ENCODE results near the gene GJA4.

Gene GJA4

DNA sequence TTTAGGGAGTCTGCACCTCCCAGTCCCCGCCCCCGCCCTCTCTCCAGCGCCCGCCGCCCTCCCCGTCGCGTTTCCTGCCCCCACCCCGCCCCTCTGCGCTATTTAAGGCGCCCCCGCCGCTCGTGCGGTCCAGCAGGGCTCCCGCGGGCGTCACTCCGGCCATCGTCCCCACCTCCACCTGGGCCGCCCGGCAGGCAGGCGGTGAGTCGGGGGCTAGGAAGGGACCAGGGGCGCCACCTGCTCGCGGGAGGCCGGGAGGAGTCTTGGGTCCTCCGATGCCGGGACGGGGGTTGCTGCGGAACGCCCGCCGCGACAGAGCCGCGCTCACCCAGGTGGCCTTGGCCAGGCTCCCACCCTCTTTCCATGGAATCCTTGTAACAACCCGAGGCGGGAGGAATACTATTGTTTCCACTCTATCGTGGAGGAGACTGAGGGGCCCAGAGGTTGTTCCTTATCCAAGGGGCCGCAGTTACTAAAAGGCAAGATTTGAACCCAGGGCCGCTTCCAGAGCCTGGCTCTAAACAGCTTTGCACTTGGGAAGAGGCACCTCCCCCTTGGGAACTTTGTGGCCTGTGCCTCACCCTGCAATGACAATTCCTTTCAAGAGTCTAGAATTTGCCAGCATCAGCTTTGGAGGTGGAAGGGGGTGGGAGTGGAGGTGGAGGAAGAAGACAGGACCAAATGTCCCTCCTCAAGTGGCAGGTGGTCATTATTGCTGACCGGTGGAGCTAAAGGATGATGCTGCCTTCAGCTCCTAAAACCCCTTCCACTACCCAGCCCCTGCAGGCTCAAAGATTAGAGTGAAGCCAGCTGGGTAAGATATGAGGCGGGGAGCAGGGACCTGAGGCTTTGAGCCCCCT is at the start of gene GJA4:
TSS of gene GJA4 (plus strand) at position 132 of the 860 bp plus-strand sequence. CDS start 1,215 bp downstream, outside the sequence.
- no peak for DNase-seq (ENCODE audit: low read depth)

DNA sequence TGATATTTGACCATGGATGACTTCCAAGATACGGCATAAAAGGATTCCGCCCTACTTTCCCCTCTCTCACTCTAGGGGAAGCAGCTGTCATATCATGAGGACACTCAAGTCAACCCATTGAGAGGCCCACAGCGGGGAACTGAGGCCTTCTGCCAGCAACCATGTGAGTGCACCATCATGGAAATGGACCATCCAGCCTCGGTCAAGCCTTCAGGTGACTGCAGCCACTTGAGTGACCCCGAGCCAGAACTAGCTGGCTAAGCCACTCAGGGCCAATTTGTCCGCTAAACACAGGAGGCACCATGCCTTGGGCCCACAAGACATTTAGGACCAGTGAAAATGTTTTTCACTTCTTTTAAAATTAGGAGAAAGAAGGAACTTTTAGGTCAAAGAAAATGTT is 49.0 kb upstream of the GJA4 start:
- no peak for DNase-seq (ENCODE audit: low read depth)

DNA sequence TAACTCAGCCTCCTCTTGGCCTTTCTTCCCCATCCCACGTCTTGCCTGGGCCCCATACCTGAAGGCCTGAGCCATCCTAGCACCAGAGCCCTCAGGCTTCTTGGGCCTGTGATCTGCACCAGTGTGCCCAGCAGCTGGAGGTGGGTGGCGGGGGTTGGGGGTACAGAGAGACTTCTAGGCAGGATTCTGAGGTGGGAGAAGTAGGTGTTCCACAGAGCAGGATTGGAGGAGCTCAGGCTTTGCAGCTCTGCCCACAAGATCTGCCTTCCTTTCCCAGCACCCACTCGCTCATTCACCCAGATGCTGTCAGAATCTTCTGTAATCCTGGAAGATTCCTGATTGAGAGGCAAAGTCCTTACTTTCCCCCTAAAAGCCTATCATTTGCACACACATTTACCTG is 47.9 kb upstream of the GJA4 start:
- no peak for DNase-seq (ENCODE audit: low read depth)

DNA sequence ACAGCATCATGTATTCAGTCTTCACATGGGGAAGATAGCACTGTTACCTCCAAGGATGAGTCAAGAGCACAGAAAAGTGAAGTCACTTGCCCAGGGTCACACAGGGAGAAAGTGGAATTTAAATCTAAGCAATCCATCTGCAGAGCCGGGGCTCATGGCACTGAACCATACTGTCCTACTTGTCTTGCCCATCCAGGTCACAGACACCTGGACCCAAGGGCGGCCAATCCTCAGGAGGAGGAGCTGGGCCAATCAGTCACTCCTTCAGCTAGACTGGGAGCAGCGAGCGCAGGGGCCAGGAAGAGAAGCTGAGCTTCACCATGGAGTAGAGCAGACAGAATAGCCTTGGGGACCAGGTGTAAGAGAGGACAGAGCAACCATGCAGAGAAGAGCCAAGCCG is 47.1 kb upstream of the GJA4 start:
- no peak for DNase-seq (ENCODE audit: low read depth)

DNA sequence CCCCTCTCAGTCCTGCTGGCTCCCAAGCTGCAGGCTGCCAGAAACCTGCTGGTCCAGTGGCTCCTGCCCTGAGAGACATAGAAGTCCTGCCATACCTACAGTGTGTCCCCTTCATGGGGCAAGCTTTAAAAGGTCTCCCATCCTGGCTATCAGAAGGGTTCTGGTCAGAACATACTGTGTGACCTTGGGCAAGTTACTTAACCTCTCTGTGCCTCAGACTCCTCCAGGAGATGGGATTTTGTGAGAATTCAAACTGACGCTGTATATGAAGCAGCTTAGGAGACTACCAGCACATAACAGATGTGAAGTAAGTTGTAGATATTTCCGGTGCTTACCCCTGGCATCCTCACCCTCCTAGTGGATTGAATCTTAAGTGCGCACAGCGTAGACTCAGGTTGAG is 46.7 kb upstream of the GJA4 start:
- no peak for DNase-seq (ENCODE audit: low read depth)

DNA sequence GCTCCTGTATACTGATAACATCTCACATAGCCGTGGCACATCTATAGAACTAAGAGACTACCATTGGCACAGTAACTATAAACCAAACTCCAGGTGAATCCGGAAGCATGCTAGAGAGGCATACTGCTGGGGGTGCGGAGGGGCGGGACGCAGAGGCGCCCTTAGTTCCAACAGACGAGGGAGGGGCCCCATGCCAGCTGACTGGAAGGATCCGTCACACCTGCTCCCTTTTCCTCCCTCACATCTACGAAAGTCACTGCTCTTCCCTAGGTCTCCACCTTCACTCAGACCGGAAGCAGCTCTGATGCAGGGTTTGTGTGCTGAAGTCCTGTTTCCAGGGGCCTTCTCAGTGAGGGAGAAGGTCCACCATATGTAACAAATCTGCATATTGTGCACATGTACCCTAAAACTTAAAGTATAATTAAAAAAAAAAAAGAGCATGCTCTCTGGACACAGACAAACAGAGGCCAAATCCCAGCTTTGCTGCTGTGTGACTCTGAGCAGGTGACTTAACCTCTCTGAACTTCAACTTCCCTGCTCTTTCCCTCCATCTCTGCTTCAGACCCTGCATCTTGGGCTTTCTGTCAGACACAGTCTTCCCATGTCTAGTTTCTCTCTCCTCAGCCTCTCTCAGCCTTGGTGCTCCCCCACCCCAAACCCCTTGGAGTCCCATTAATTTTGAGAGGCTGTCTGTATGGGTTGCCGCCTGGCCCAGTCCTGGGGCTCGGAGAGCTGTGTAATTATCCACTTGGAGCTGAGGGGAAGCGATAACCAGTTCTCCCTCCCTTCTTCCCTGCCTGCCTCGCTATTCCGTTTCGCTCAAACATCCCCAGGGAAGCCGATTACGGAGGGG is 45.8 kb upstream of the GJA4 start:
- DNase-seq (ENCODE audit: low read depth) = no peak

DNA sequence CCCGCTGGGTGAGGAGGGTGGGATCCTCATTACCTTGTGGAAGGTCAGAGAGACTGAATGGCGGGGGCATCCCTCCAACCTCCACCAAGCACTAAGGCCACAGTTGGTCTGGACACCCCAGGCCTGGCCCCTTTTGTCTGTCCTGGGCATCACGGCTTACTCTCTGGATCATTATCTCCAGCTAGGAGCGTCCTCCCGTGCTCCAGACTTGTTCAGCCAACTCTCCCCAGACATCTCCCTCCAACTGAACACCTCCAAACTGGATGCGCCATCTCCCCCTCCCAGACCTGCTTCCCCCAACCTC is 45.2 kb upstream of the GJA4 start:
- DNase-seq (ENCODE audit: low read depth) = no peak

DNA sequence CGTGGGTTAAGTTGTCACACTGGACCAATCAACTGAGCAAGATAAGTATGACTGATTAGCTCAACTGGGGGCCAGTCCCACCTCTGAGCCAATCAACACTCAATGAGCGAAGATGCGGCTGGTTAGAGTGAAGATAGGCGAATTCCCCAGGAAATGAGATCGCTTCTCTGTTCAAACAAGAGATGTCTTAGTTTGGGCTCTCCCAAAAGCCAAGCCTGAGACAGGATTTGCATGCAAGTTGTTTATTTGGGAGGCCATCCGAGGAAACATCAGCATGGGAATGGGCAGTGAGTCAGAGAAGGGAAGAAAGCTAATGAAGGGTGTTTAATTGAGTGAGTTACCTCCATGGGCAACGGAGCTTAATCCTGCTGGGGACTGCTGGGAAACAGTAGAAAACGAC is 42.8 kb upstream of the GJA4 start:
- DNase-seq (ENCODE audit: low read depth) = no peak

DNA sequence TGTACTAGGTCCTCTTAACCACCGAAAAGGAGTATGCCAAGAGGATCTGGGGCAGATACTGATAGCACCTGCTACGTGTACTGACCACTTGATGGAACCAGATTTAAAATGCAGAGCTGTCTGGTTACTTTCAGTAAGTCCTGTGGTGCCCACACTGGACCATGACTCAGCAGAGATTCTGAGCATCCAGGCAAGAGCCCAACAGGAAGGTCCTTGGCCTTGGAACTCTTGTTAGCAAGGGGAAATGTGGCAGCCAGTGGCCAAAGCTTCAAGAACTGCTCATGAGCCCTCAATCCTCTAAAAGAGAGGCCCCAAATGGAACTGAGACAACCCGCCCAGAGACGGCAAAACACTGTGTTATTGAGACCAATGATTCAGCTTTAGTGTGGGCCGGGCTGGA is 42.2 kb upstream of the GJA4 start:
- DNase-seq (ENCODE audit: low read depth) = no peak

DNA sequence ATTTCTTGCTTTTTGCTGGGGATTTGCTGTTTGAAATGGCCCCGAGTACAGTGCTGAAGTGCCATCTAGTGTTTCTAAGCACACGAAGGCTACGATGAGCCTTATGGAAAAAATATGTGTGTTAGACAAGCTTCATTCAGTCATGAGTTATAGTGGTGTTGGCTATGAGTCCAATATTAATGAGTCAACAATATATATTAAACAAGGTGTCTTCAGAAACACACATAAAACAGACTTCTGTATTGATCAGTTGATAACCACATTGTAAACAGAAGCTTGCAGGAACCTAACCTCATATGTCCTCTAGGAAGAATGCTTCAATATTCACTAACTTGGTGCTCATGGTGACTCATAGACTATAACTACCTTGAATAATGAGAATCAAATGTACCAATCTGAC is 39.6 kb upstream of the GJA4 start:
- DNase-seq (ENCODE audit: low read depth) = no peak

DNA sequence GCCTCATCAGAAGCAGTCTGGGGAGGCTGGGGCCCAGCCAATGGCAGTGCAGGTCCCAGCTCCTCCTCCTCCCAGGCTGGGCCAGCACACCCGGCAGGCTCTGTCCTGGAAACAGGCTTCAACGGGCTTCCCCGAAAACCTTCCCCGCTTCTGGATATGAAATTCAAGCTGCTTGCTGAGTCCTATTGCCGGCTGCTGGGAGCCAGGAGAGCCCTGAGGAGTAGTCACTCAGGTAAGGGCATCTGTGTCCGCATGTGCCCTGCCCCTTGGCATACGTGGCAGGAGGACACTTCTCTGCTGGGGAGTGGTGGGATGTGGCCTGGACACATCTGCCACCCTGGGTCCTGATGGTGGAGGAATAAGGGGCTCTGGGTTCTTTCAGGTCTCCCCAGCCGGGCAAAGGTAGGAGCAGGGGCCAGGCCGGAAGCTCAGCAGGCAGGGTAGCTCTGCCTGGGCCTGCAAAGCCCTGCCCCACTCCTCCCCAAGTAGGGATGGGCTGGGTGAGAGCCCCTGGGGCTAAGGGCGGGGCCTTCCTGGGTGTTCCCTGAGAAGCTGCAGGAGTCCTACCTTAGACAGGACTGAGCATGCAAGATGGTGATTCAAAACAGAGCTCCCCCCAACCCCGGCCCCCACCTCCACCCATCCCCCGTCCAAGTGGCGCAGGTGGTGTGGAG is 37.7 kb upstream of the GJA4 start, which contains the start of gene GJB5:
TSS of gene GJB5 (plus strand) at position 84 of the 674 bp plus-strand sequence. CDS start 2,284 bp downstream, outside the sequence.
- DNase-seq (ENCODE audit: low read depth) = no peak

DNA sequence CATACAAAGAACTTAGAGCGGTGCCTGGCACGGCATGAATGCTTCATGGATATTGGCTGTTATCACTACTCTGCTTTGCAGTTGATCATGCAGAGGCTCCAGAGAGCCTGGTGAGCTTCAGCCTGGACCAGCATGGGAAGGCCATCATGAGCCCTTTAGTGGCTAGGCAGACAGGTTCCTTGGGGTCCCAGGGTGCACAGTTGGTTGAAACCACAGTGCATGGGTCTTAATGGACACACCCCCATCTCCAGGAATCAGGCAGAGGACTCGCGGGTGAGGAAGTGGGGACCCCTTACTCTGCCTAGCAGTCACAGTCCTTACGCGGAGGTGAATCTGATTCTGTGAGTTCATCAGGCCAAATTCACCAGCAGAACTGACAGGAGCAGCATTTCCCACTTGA is 36.8 kb upstream of the GJA4 start:
- DNase-seq (ENCODE audit: low read depth) = no peak

DNA sequence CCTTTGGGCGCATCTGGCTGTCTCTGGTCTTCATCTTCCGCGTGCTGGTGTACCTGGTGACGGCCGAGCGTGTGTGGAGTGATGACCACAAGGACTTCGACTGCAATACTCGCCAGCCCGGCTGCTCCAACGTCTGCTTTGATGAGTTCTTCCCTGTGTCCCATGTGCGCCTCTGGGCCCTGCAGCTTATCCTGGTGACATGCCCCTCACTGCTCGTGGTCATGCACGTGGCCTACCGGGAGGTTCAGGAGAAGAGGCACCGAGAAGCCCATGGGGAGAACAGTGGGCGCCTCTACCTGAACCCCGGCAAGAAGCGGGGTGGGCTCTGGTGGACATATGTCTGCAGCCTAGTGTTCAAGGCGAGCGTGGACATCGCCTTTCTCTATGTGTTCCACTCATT is 35.4 kb upstream of the GJA4 start:
- no peak for DNase-seq (ENCODE audit: low read depth)

DNA sequence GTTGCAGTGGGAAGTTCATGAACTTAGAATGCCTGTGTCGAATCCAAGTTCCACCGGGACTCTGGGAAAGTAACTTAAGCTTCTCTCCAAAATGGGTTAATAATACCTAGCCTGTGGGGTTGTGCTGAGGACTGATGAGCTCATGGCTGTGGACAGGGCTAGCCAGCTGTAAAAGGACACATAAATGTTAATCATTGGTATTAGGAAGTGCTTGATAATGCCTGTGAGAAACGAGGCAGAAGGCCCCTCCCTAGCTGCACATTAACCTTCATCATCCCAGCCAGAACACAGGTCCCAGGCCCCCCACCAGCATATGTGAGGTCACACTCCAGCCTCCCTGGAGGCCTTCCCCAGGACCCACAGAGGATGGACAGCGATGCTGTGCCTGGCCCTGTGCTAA is 34.0 kb upstream of the GJA4 start:
- DNase-seq (ENCODE audit: low read depth) = no peak

DNA sequence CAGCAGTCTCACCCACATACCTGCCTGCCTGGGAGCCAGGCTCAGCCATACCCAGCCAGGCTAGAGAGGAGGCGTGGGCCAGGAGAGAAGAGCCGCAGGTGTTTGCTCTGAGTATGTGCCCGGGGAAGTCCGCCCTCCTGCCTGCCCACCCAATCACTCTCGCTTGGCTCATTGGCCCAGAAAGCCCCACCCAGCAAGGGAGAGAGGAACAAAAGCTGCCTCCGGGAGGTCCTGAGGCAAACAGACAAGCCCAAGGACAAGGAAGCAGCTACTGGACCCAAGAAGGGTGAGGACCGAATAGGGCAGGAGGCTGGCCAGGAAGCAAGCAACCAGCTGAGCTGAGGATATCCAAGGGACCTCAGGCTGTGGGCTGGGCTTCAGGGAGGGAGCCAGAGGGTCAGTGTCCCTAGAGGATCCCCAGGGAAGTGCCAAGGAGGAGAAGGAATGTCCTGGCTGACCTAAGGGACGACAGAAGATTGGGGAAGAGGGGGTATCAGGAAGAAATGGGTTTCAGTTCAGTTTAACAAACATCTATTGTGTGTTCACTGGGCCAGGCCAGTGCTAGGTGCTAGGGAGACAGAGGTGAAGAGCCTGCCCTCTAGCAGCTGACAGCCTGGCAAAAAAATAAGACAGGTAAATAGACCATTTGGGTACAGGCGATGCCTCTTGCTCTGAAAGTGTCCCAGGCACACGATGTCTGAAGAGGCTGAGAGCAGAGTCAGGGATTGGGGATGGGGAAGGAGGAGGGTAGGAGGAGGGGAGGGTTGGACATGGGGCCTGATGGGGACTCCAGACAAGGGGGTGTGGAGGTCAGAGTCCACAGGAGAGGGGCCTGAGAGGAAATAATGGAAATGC is 33.1 kb upstream of the GJA4 start, which contains the start of gene GJB4:
TSS of gene GJB4 (plus strand) at position 238 of the 855 bp plus-strand sequence. CDS start 1,515 bp downstream, outside the sequence.
- no peak for DNase-seq (ENCODE audit: low read depth)

DNA sequence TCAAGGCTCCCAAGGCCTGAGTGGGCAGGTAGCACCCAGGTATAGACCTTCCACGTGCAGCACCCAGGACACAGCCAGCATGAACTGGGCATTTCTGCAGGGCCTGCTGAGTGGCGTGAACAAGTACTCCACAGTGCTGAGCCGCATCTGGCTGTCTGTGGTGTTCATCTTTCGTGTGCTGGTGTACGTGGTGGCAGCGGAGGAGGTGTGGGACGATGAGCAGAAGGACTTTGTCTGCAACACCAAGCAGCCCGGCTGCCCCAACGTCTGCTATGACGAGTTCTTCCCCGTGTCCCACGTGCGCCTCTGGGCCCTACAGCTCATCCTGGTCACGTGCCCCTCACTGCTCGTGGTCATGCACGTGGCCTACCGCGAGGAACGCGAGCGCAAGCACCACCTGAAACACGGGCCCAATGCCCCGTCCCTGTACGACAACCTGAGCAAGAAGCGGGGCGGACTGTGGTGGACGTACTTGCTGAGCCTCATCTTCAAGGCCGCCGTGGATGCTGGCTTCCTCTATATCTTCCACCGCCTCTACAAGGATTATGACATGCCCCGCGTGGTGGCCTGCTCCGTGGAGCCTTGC is 31.5 kb upstream of the GJA4 start:
- DNase-seq (ENCODE audit: low read depth) = no peak

DNA sequence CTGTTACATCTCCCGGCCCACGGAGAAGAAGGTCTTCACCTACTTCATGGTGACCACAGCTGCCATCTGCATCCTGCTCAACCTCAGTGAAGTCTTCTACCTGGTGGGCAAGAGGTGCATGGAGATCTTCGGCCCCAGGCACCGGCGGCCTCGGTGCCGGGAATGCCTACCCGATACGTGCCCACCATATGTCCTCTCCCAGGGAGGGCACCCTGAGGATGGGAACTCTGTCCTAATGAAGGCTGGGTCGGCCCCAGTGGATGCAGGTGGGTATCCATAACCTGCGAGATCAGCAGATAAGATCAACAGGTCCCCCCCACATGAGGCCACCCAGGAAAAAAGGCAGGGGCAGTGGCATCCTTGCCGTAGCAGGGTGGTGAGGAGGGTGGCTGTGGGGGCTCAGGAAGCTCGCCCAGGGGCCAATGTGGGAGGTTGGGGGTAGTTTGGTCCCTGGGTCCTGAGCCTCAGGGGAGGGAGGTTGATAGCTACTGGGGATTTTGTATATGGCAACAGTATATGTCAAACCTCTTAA is 31.0 kb upstream of the GJA4 start:
- DNase-seq (ENCODE audit: low read depth) = no peak

DNA sequence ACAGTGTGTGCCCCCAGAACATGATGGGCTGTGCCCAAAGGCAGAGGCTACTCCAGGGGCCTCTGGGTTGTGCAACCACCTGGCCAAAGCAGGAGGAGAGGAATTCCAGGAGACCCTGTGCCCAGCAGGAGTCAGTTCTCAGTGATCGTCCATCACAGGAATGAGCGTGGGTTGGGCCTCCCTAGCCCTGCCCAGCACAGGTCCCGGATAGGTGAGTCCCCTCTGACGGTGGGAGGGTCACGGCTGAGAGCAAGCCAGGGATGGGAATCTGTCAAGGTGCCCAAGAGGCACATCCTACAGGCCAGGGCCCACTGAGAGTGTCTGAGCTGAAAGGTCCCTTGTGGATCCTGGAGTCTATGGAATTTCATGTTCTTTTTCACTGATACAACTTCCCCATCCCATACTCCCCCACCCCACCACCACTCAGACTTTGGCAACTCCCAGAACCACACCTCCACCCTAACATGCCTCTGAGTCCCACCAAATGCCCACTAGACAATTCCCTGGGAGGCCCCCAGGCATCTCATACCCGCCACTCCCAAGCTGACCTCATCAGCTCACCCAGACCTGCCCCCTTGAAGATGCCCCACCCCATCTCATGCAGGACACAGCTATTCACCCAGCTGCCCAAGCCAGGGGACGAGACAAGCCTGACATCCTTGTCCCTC is 30.2 kb upstream of the GJA4 start:
- DNase-seq (ENCODE audit: low read depth) = no peak

DNA sequence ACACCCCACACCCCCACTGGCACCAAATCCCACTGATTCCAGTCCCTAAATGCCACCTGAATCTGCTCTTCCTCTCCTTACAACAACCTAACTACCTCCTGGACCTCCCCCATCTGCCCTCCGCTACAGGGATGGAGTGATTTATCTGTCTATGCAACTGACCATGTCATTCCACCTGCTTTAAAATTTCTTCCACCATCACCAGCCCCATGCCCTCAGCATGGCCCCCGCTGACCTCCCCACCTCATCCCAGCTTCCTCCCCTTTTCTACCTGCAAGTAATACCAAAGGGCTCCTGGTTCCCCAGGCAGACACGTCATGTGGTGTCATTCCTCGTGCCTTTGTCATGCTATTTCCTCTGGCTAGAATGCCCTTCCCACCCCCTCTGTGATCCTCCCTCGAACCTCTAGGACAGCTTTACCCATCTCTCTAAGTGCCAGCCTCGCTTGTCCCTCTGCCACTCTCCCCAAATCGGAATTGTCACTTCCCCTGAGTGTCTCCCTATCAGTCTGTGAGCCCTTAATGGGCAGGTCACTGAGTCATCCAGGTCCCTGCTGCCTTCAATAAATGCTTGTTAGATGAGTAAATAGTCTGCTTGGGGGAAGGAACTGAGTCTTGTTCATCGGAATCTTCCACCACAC is 29.5 kb upstream of the GJA4 start:
- peak; percentile 61 for DNase-seq (ENCODE audit: low read depth)

DNA sequence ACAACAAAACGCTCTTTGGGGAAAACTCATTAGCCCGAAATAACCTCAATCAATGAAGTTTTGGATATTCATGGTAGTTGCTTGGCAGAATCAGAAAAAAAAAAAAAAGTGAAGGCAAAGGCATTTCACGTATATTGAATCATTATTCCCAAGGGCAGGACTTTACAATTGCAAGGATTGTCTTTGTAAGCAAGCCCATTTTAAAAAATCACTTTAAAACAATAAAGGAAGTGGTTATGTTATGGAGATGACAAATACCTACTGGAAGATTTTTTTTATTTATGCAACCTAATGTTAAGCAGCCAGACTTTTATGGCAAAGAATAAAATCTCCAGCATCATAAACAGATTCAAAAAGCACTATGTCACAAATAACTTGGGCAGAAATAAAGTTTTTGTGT is 23.9 kb upstream of the GJA4 start:
- DNase-seq (ENCODE audit: low read depth) = no peak
